Fibroblast of lung (primary cell): ENCODE data around the gene PHETA1.

Source experiments
- EZH2 ChIP-seq: IDR thresholded peaks from 2 replicates; pipeline ENCODE4 v1.5.1; 2012; ENCODE audit warnings: low read length, control low read depth, mild to moderate bottlenecking; ENCODE audit errors: missing control alignments
- TF ChIP-seq, protein P1 (sequence below), 2 donors: IDR thresholded peaks in 1 of 2; conservative IDR thresholded peaks in 1 of 2; 1 replicate in 1 of 2; 2 replicates in 1 of 2; pipeline ENCODE4 v1.5.1; 2011 to 2012; ENCODE audit warnings: low read length in 2 of 2, control low read depth in 1 of 2, inconsistent platforms in 1 of 2, low read depth in 1 of 2, mild to moderate bottlenecking in 1 of 2

DNA sequence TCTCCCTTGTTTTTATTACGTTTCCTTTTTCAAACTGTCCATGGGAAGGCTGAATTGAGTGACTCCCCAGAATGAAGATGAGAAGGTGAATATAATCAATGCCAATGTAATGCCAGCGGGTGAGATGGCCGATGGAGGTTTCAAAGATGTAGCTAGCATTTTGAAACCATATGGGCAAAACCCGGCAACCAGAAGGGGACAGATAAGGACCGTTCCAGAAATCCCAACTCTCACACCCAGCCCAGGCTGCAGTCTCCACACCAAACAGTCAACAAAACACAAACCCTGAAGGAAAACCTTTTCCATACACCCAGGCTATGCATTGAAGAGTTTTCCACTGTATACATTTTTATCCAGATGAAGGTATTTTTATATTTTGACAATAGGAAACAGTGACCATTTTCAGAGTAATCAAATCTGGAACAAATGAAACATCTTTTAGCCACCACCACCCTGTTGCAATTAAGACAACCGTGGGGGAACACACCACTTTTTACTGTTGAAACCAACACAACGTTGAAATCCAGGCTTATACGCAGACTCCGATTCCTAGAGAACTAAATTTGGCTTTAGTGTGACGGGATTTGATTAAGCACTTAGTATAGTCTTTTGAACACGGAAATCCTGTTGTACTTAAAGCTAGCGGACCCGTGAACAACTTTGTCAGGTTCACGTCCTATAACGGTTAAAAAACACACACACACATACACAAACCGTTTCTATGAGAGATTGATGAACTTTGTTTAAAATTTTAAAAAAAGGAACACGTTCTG lies 19.0 kb downstream of the PHETA1 start:
- TF ChIP-seq, protein P1, sequence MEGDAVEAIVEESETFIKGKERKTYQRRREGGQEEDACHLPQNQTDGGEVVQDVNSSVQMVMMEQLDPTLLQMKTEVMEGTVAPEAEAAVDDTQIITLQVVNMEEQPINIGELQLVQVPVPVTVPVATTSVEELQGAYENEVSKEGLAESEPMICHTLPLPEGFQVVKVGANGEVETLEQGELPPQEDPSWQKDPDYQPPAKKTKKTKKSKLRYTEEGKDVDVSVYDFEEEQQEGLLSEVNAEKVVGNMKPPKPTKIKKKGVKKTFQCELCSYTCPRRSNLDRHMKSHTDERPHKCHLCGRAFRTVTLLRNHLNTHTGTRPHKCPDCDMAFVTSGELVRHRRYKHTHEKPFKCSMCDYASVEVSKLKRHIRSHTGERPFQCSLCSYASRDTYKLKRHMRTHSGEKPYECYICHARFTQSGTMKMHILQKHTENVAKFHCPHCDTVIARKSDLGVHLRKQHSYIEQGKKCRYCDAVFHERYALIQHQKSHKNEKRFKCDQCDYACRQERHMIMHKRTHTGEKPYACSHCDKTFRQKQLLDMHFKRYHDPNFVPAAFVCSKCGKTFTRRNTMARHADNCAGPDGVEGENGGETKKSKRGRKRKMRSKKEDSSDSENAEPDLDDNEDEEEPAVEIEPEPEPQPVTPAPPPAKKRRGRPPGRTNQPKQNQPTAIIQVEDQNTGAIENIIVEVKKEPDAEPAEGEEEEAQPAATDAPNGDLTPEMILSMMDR (conservative IDR thresholded peaks at IDR 0.05 in 1 of 2, IDR thresholded peaks at IDR 0.05 in 1 of 2; ENCODE audit: low read depth in 1 of 2, low read length in 2 of 2) = no peak
- TF ChIP-seq EZH2 = no peak
